Measurements from ENCODE around the gene YJU2. TPM values are rescaled to one million over a fixed set of nuclear protein-coding genes. Genes with fewer than 3 reads are reported as not detected.

YJU2 gene
- total and polyA plus RNA-seq, 2 of the 13 experiments (the other 11 are each of a cell fraction or from before 2014, with no cell fraction given), result 9.3 to 17.9 TPM

GRCh38 chr19:4233282-4233853 is 13.5 kb upstream of the YJU2 start (continued):
- 0 out of 2 replicates have a peak, but pooled peaks have one; percentile 67 for TF ChIP-seq ZNF780A (CRISPR knock-in tag; IDR thresholded peaks at IDR 0.05)
- TF ChIP-seq BORCS8-MEF2B (CRISPR knock-in tag; IDR thresholded peaks at IDR 0.05), result no peak
- TF ChIP-seq PCBP1 (IDR thresholded peaks at IDR 0.05; ENCODE audit: borderline replicate concordance, low read depth, low read length), result peak; percentile 91; the same call in 1 of the 2 replicates
- no peak for TF ChIP-seq ZNF224 (CRISPR knock-in tag; IDR thresholded peaks at IDR 0.05)
- 0 out of 2 replicates have a peak, but pooled peaks have one; percentile 42 for TF ChIP-seq ZKSCAN1 (IDR thresholded peaks at IDR 0.05; ENCODE audit: low read length)
- TF ChIP-seq IRF2 (CRISPR knock-in tag; IDR thresholded peaks at IDR 0.05), result 0 out of 2 replicates have a peak, but pooled peaks have one; percentile 18
- no peak for TF ChIP-seq NONO (IDR thresholded peaks at IDR 0.05)
- peak; percentile 79 for TF ChIP-seq NONO (CRISPR knock-in tag; conservative IDR thresholded peaks at IDR 0.05)
- TF ChIP-seq HDAC2 (CRISPR knock-in tag; IDR thresholded peaks at IDR 0.05), result peak; percentile 66
- TF ChIP-seq CTCF (CRISPR knock-in tag; IDR thresholded peaks at IDR 0.05), result peak; percentile 93
- peak; percentile 45; the same call in 1 of the 2 replicates for TF ChIP-seq MTA1 (CRISPR knock-in tag; IDR thresholded peaks at IDR 0.05; ENCODE audit: borderline replicate concordance)
- TF ChIP-seq FOXP1 (IDR thresholded peaks at IDR 0.05), result no peak
- TF ChIP-seq FOXP1 (CRISPR knock-in tag; IDR thresholded peaks at IDR 0.05), result peak; percentile 26; the same call in 1 of the 2 replicates
- 0 out of 2 replicates have a peak, but pooled peaks have one; percentile 36 for TF ChIP-seq ZNF263 (CRISPR knock-in tag; IDR thresholded peaks at IDR 0.05)
- peak; percentile 47; the same call in 1 of the 2 replicates for TF ChIP-seq AHR (CRISPR knock-in tag; IDR thresholded peaks at IDR 0.05)
- peak; percentile 38; the same call in 1 of the 2 replicates for TF ChIP-seq RXRA (CRISPR knock-in tag; IDR thresholded peaks at IDR 0.05)
- TF ChIP-seq CAMTA2 (CRISPR knock-in tag; IDR thresholded peaks at IDR 0.05; ENCODE audit: borderline replicate concordance), result no peak
- peak; percentile 100 for TF ChIP-seq ADNP (CRISPR knock-in tag; IDR thresholded peaks at IDR 0.05)
- no peak for TF ChIP-seq MTA3 (CRISPR knock-in tag; IDR thresholded peaks at IDR 0.05)
- TF ChIP-seq TRAFD1 (CRISPR knock-in tag; IDR thresholded peaks at IDR 0.05; ENCODE audit: borderline replicate concordance), result 0 out of 2 replicates have a peak, but pooled peaks have one; percentile 20
- TF ChIP-seq NR2F6 (IDR thresholded peaks at IDR 0.05), result no peak
- peak; percentile 18; the same call in 1 of the 2 replicates for TF ChIP-seq NR2F6 (CRISPR knock-in tag; IDR thresholded peaks at IDR 0.05)
- TF ChIP-seq ZNF574 (CRISPR knock-in tag; IDR thresholded peaks at IDR 0.05), result peak; percentile 55; the same call in 1 of the 2 replicates
- TF ChIP-seq ARID3A (IDR thresholded peaks at IDR 0.05; ENCODE audit: low read depth, low read length), result no peak
- TF ChIP-seq KDM1A (CRISPR knock-in tag; IDR thresholded peaks at IDR 0.05), result peak; percentile 99
